ENCODE results near the gene AKIRIN2.
"Not testable (repeated sequence)": the region's sequence is repeated elsewhere in the genome, so short reads cannot be mapped to it uniquely, and the experiment has no call there.

The AKIRIN2 gene

DNA sequence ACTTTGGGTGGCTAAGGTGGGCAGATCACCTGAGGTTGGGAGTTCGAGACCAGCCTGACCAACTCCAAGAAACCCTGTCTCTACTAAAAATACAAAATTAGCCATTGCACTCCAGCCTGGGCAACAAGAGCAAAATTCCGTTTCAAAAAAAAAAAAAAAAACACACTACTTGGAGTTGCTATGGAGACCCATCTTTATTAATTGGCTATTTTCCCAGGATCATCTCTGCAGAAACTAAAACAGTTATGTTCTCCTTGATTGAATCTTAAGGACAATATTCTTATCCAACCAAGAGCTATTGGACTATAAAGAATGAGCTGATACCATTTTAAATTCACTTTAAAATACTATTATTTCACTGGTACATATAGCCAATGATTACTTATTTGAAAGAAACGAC lies 14.7 kb downstream of the AKIRIN2 start:
- ChIA-PET CTCF (no interaction called here), POLR2A (ENCODE audit: low non-redundant PET) (no interaction called here)

DNA sequence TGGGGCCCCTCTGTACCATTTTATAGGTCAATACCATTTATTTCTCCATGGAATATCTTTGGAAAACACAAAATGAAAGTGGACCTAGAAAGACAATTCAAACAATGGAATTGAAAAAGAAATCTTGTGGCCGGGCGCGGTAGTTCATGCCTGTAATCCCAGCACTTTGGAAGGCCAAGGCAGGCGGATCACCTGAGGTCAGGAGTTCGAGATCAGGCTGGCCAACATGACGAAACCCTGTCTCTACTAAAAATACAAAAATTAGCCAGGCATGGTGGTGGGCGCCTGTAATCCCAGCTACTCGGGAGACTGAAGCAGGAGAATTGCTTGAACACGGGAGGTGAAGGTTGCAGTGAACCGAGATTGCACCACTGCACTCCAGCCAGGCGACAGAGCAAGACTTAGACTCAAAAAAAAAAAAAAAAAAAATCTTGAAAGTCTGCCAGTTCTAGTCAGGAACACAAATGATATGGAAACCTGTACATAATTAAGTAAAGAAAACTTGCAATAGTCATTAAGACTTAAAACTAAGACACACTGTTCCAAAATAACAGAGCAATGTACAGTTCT lies 15.3 kb downstream of the AKIRIN2 start:
- POLR2A ChIA-PET (ENCODE audit: low non-redundant PET) = not testable (repeated sequence)
- CTCF ChIA-PET = interaction anchor here (1.0 kb wide), 1 partner anchor 13 kb away, joined by 3 read pairs; no protein-coding TSS in a partner anchor

More for the DNA sequence above, 14.7 kb downstream of the AKIRIN2 start:
- TF ChIP-seq, protein P1, sequence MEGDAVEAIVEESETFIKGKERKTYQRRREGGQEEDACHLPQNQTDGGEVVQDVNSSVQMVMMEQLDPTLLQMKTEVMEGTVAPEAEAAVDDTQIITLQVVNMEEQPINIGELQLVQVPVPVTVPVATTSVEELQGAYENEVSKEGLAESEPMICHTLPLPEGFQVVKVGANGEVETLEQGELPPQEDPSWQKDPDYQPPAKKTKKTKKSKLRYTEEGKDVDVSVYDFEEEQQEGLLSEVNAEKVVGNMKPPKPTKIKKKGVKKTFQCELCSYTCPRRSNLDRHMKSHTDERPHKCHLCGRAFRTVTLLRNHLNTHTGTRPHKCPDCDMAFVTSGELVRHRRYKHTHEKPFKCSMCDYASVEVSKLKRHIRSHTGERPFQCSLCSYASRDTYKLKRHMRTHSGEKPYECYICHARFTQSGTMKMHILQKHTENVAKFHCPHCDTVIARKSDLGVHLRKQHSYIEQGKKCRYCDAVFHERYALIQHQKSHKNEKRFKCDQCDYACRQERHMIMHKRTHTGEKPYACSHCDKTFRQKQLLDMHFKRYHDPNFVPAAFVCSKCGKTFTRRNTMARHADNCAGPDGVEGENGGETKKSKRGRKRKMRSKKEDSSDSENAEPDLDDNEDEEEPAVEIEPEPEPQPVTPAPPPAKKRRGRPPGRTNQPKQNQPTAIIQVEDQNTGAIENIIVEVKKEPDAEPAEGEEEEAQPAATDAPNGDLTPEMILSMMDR (conservative IDR thresholded peaks at IDR 0.05; ENCODE audit: low read depth) = no peak
- DNase-seq (ENCODE audit: low spot score) = no peak
- H3K27ac ChIP-seq = no peak overlapping the region

DNA sequence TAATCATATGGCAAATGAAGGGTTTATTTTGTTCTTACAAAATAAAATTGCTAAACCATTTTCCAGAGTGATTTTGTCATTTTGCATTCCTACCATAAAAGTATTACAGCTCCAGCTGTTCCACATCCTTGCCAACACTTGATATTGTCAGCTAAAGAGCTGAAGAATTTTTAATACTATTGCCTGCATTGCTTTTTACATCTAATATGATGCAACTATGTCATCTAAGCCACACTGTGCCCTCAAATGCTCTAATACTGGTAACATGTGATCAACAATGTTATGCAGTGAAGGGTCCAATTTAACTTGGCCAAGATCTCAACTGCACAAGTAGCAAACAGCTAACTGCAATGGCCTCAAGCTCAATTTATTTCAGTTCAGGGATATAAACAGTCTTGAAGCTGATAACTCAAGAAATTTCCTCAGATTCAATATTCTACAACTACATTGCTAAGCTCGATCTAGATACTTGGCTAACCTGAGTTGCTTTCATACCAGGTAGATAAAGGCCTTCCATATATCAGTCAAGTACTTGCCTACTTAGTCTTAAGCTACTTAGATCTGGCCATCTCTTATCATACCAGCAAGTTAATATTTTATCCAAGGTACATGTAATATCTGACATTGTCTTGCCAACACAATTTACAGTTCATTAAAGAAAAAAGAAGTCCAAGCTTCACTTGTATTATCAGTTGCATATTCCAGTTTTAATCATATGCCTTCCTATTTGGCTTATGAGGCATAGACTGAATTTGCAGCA lies 17.0 kb downstream of the AKIRIN2 start:
- DNase-seq (ENCODE audit: low spot score) = no peak
- POLR2A ChIA-PET (ENCODE audit: low non-redundant PET) = no interaction called here
- CTCF ChIA-PET = interaction anchor here (0.6 kb wide), 1 partner anchor 1469 kb away, joined by 3 read pairs; no protein-coding TSS in a partner anchor
- TF ChIP-seq, protein P1 (conservative IDR thresholded peaks at IDR 0.05; ENCODE audit: low read depth) = no peak
- H3K27ac ChIP-seq = no peak overlapping the region

More for the DNA sequence above, 15.3 kb downstream of the AKIRIN2 start:
- H3K27ac ChIP-seq; DNase-seq (ENCODE audit: low spot score): not testable (repeated sequence)

DNA sequence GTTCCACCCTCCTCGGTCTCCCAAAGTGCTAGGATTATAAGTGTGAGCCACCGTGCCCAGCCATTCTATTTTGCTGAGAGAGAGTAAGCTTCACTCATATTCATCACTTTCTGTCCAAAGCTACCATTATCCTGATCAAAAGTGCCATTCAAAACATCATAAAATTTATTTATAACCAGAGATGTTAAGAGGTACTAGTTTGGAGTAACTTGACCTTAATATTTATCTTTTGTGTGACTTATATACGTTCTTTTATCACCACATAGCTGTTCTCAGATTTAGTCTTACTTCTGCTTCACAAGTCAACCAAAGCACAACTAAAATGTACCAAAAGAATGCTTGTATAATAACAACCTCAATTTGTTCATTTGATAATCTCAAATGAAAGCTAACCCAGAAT lies 18.1 kb downstream of the AKIRIN2 start:
- ChIA-PET CTCF (no interaction called here), POLR2A (ENCODE audit: low non-redundant PET) (no interaction called here)
- no peak overlapping the region for H3K27ac ChIP-seq
- no peak for DNase-seq (ENCODE audit: low spot score)
- TF ChIP-seq, protein P1 (conservative IDR thresholded peaks at IDR 0.05; ENCODE audit: low read depth) = no peak

- H3K27ac ChIP-seq = no peak overlapping the region
- ChIA-PET POLR2A (ENCODE audit: low non-redundant PET) (no interaction called here), CTCF (interaction anchor here (0.6 kb wide), 1 partner anchor 102 kb away, joined by 3 read pairs; no protein-coding TSS in a partner anchor)
- DNase-seq (ENCODE audit: low spot score) = no peak
- TF ChIP-seq, protein P1 (conservative IDR thresholded peaks at IDR 0.05; ENCODE audit: low read depth) = no peak
These were observed 19.7 kb downstream of the AKIRIN2 start for GRCh38 chr6:87682310-87682709.

- H3K27ac ChIP-seq = no peak overlapping the region
- ChIA-PET POLR2A (ENCODE audit: low non-redundant PET) (no interaction called here), CTCF (no interaction called here)
- no peak for DNase-seq (ENCODE audit: low spot score)
- TF ChIP-seq, protein P1 (conservative IDR thresholded peaks at IDR 0.05; ENCODE audit: low read depth) = no peak
These were observed 26.9 kb downstream of the AKIRIN2 start for GRCh38 chr6:87675004-87675681.

Data from RWPE1 (cell line).